ENCODE data around the gene ZNF765.

Gene ZNF765

DNA sequence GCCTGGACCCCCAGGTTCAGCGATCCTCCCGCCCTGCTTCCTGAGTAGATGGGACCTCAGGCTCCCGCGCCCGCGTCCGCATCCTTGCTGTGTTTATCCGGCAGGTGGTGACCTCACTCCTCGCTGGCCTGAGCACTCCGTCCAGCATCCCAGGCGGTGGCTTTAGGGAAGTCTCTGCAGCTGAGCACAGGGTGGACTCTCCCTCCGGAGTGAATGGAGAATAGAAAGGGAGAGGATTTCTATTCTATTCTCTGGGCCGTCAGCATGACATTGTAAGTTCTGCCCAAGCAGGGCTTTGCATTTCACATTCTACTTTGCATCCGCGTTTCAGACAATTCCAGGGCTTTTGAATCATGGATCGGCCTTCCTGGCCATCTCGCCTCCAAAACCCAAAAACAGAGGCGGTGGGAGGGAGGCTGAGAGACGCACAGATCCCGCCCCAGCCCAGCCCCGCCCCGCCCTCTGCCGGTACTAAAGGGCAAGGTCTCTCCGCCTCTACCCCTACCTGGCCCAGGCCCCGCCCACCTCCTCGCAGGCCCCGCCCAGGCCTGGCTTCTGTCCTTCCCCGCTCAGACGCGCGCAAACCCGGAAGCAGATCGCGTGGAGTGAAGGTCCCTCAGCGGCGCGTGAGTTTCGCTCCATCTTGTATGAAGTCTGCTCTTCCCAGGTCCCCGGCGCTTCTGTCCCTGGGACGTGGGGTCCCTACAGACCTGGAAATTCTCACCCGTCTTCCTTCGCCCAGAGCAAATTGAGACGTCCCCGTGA lies 29.6 kb upstream of the ZNF765 start, which contains the start of gene ZNF525:
ZNF525 (plus strand) TSS at position 572 of the 765 bp plus-strand sequence. CDS start 6,577 bp downstream, outside the sequence.
- Histone ChIP-seq H4K20me1 (ENCODE audit: low read depth, low read length) (no peaks in the 10 kb centered on the region), H3K27ac (ENCODE audit: low read depth, low read length) (peak within 1 kb of the TSS; percentile 55), H3F3A (ENCODE audit: insufficient read depth) (no peaks in the 10 kb centered on the region), H3K36me3 (ENCODE audit: low read length) (no peaks in the 10 kb centered on the region), H3K4me3 (ENCODE audit: insufficient read depth, low read length, poor library complexity, severe bottlenecking) (peak within 1 kb of the TSS; percentile 91), H3K79me2 (ENCODE audit: insufficient read depth, low read length) (peaks cover 43% of the 10 kb centered on the region), H2AFZ (ENCODE audit: low read depth, low read length, severe bottlenecking) (peak within 1 kb of the TSS; percentile 95), H3K9ac (ENCODE audit: low read length) (peak within 1 kb of the TSS; percentile 98), H3K9me3 (ENCODE audit: insufficient read depth, low read length) (no peaks in the 10 kb centered on the region), H3K27me3 (ENCODE audit: low read length) (no peaks in the 10 kb centered on the region), H3K4me2 (ENCODE audit: low read depth, low read length, poor library complexity, severe bottlenecking) (peak within 1 kb of the TSS; percentile 68), H3K9me2 (replicated peaks; ENCODE audit: insufficient read depth, low read length) (no peaks in the 10 kb centered on the region)
- no peak for TF ChIP-seq EZH2phosphoT487 (conservative IDR thresholded peaks at IDR 0.05; ENCODE audit: low read length)
- TF ChIP-seq, protein P1, sequence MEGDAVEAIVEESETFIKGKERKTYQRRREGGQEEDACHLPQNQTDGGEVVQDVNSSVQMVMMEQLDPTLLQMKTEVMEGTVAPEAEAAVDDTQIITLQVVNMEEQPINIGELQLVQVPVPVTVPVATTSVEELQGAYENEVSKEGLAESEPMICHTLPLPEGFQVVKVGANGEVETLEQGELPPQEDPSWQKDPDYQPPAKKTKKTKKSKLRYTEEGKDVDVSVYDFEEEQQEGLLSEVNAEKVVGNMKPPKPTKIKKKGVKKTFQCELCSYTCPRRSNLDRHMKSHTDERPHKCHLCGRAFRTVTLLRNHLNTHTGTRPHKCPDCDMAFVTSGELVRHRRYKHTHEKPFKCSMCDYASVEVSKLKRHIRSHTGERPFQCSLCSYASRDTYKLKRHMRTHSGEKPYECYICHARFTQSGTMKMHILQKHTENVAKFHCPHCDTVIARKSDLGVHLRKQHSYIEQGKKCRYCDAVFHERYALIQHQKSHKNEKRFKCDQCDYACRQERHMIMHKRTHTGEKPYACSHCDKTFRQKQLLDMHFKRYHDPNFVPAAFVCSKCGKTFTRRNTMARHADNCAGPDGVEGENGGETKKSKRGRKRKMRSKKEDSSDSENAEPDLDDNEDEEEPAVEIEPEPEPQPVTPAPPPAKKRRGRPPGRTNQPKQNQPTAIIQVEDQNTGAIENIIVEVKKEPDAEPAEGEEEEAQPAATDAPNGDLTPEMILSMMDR (IDR thresholded peaks at IDR 0.05; ENCODE audit: insufficient read depth, low read length, poor library complexity, severe bottlenecking) = no peak

DNA sequence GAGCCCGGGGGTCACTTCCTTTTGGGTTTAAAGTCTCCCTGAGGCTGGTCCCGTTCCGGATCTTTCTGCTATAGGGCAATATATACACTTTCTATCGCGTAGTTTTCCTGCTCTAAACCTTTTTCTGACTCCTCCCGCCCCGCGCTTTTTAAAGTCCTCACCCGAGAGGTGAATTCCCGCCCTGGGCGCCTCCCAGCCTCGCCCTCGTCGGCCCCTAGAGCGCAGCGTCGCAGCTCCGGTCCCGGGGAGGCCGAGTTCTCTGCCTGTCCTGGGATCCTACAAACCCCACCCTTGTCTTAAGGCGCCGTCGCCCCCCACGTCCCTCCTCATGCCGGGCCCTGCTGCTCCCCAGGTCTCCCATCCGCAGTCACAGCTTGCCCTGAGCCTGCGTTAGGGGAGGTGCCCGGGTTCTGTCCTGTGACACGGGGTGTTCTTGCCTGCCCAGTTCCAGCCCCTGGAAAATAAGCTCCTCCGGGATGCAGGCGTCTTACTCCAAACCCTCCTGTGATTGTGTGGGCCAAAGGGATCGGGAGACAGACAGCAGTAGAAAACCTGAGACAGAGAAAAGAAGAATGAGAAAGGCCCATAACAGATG lies 29.0 kb upstream of the ZNF765 start:
- H3K9me2 ChIP-seq (replicated peaks; ENCODE audit: insufficient read depth, low read length) = no peaks in the 10 kb centered on the region
- H2AFZ ChIP-seq (ENCODE audit: low read depth, low read length, severe bottlenecking) = peak overlapping the region; percentile 95
- no peaks in the 10 kb centered on the region for H3K27me3 ChIP-seq (ENCODE audit: low read length)
- no peaks in the 10 kb centered on the region for H3K36me3 ChIP-seq (ENCODE audit: low read length)
- peak overlapping the region; percentile 98 for H3K9ac ChIP-seq (ENCODE audit: low read length)
- H3K4me2 ChIP-seq (ENCODE audit: low read depth, low read length, poor library complexity, severe bottlenecking) = peak overlapping the region; percentile 68
- H3K9me3 ChIP-seq (ENCODE audit: insufficient read depth, low read length) = no peaks in the 10 kb centered on the region
- TF ChIP-seq, protein P1 (IDR thresholded peaks at IDR 0.05; ENCODE audit: insufficient read depth, low read length, poor library complexity, severe bottlenecking) = no peak
- TF ChIP-seq EZH2phosphoT487 (conservative IDR thresholded peaks at IDR 0.05; ENCODE audit: low read length) = no peak
- no peaks in the 10 kb centered on the region for H4K20me1 ChIP-seq (ENCODE audit: low read depth, low read length)
- no peaks in the 10 kb centered on the region for H3F3A ChIP-seq (ENCODE audit: insufficient read depth)
- peaks cover 47% of the 10 kb centered on the region for H3K79me2 ChIP-seq (ENCODE audit: insufficient read depth, low read length)
- peak overlapping the region; percentile 91 for H3K4me3 ChIP-seq (ENCODE audit: insufficient read depth, low read length, poor library complexity, severe bottlenecking)
- peak overlapping the region; percentile 55 for H3K27ac ChIP-seq (ENCODE audit: low read depth, low read length)

DNA sequence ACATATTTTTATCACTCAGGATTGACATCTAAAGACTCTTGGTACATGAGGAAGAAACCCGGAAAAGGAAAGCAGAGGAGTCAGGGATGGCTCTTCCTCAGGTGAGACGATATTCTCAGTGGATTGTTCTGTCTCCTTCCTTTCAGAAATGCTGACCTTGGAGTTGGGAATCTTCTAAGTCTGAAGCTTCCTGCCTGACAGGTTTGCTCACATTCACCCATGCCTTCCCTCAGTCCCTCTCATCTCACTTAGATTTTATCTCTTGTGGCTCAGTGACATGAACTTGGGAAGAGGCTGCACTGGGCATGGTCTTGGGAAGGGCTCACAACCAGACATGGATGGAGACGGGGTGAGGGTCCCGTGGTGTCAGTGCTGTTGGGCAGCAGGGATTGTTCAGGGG lies 22.8 kb upstream of the ZNF765 start:
- H3K9ac ChIP-seq (ENCODE audit: low read length) = no peak overlapping the region
- no peak for TF ChIP-seq EZH2phosphoT487 (conservative IDR thresholded peaks at IDR 0.05; ENCODE audit: low read length)
- TF ChIP-seq, protein P1 (IDR thresholded peaks at IDR 0.05; ENCODE audit: insufficient read depth, low read length, poor library complexity, severe bottlenecking) = no peak
- H3K27me3 ChIP-seq (ENCODE audit: low read length) = no peaks in the 10 kb centered on the region
- H3F3A ChIP-seq (ENCODE audit: insufficient read depth) = no peaks in the 10 kb centered on the region
- H3K27ac ChIP-seq (ENCODE audit: low read depth, low read length) = no peak overlapping the region
- H3K36me3 ChIP-seq (ENCODE audit: low read length) = peaks cover 12% of the 10 kb centered on the region
- no peaks in the 10 kb centered on the region for H3K9me2 ChIP-seq (replicated peaks; ENCODE audit: insufficient read depth, low read length)
- H3K79me2 ChIP-seq (ENCODE audit: insufficient read depth, low read length) = peaks cover 32% of the 10 kb centered on the region
- H3K4me3 ChIP-seq (ENCODE audit: insufficient read depth, low read length, poor library complexity, severe bottlenecking) = no peak overlapping the region
- H3K9me3 ChIP-seq (ENCODE audit: insufficient read depth, low read length) = no peaks in the 10 kb centered on the region
- no peak overlapping the region for H3K4me2 ChIP-seq (ENCODE audit: low read depth, low read length, poor library complexity, severe bottlenecking)
- H2AFZ ChIP-seq (ENCODE audit: low read depth, low read length, severe bottlenecking) = no peak overlapping the region
- no peaks in the 10 kb centered on the region for H4K20me1 ChIP-seq (ENCODE audit: low read depth, low read length)
